IMR-90 (cell line): Measurements from ENCODE around the gene NFASC.

ENCODE experiments used
- BHLHE40 ChIP-seq: fragments of 150-350 bp; IDR thresholded peaks from 2 replicates; pipeline ENCODE4 v1.6.1; 2016; ENCODE audit warnings: mild to moderate bottlenecking, low read depth, low read length
- CEBPB ChIP-seq: IDR thresholded peaks from 2 replicates; pipeline ENCODE4 v1.6.1; 2012; ENCODE audit warnings: low read depth, low read length, improper control_type of control experiment
- CHD1 ChIP-seq: IDR thresholded peaks from 2 replicates; pipeline ENCODE4 v1.6.1; 2012; ENCODE audit warnings: low read depth, low read length, improper control_type of control experiment
- FOS ChIP-seq: fragments of 150-350 bp; IDR thresholded peaks from 2 replicates; pipeline ENCODE4 v1.6.1; 2016; ENCODE audit warnings: low read depth, low read length
- MAZ ChIP-seq: IDR thresholded peaks from 2 replicates; pipeline ENCODE4 v1.6.1; 2012; ENCODE audit warnings: low read depth, mild to moderate bottlenecking, low read length, improper control_type of control experiment, moderate library complexity, borderline replicate concordance
- MXI1 ChIP-seq: IDR thresholded peaks from 2 replicates; pipeline ENCODE4 v1.6.1; 2012; ENCODE audit warnings: low read depth, mild to moderate bottlenecking, low read length, moderate library complexity, borderline replicate concordance
- POLR2A ChIP-seq: IDR thresholded peaks from 2 replicates; pipeline ENCODE4 v1.6.1; 2012; ENCODE audit warnings: mild to moderate bottlenecking, low read depth, low read length
- RAD21 ChIP-seq: IDR thresholded peaks from 2 replicates; pipeline ENCODE4 v1.6.1; 2012; ENCODE audit warnings: low read length, improper control_type of control experiment
- RCOR1 ChIP-seq: IDR thresholded peaks from 2 replicates; pipeline ENCODE4 v1.6.1; 2012; ENCODE audit warnings: mild to moderate bottlenecking, low read length, improper control_type of control experiment; ENCODE audit not compliant: insufficient replicate concordance
- RFX5 ChIP-seq: IDR thresholded peaks from 2 replicates; pipeline ENCODE4 v1.8.0; 2012; ENCODE audit warnings: low read depth, mild to moderate bottlenecking, low read length, moderate library complexity
- SMC3 ChIP-seq: fragments of 150-350 bp; IDR thresholded peaks from 2 replicates; pipeline ENCODE4 v1.6.1; 2016; ENCODE audit warnings: low read depth, mild to moderate bottlenecking, antibody characterized with exemption, low read length, moderate library complexity
- USF2 ChIP-seq: fragments of 150-350 bp; IDR thresholded peaks from 2 replicates; pipeline ENCODE4 v1.6.1; 2017; ENCODE audit warnings: mild to moderate bottlenecking, antibody characterized with exemption, low read length, low read depth
- TF ChIP-seq, protein P1 (sequence below): conservative IDR thresholded peaks from 2 replicates; pipeline ENCODE4 v1.5.1; 2012; ENCODE audit warnings: mild to moderate bottlenecking, low read depth, low read length, improper control_type of control experiment
- TF ChIP-seq, protein P2 (sequence below): fragments of 150-350 bp; IDR thresholded peaks from 2 replicates; pipeline ENCODE4 v1.6.1; 2016; ENCODE audit warnings: low read depth, mild to moderate bottlenecking, low read length, moderate library complexity, borderline replicate concordance

- no peak for TF ChIP-seq POLR2A
- TF ChIP-seq, protein P1, sequence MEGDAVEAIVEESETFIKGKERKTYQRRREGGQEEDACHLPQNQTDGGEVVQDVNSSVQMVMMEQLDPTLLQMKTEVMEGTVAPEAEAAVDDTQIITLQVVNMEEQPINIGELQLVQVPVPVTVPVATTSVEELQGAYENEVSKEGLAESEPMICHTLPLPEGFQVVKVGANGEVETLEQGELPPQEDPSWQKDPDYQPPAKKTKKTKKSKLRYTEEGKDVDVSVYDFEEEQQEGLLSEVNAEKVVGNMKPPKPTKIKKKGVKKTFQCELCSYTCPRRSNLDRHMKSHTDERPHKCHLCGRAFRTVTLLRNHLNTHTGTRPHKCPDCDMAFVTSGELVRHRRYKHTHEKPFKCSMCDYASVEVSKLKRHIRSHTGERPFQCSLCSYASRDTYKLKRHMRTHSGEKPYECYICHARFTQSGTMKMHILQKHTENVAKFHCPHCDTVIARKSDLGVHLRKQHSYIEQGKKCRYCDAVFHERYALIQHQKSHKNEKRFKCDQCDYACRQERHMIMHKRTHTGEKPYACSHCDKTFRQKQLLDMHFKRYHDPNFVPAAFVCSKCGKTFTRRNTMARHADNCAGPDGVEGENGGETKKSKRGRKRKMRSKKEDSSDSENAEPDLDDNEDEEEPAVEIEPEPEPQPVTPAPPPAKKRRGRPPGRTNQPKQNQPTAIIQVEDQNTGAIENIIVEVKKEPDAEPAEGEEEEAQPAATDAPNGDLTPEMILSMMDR = no peak
- no peak for TF ChIP-seq CHD1
- TF ChIP-seq, protein P2, sequence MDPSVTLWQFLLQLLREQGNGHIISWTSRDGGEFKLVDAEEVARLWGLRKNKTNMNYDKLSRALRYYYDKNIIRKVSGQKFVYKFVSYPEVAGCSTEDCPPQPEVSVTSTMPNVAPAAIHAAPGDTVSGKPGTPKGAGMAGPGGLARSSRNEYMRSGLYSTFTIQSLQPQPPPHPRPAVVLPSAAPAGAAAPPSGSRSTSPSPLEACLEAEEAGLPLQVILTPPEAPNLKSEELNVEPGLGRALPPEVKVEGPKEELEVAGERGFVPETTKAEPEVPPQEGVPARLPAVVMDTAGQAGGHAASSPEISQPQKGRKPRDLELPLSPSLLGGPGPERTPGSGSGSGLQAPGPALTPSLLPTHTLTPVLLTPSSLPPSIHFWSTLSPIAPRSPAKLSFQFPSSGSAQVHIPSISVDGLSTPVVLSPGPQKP = no peak
- no peak for TF ChIP-seq MXI1
- TF ChIP-seq USF2 = no peak
- TF ChIP-seq RAD21 = no peak
- no peak for TF ChIP-seq BHLHE40
- no peak for TF ChIP-seq SMC3
- TF ChIP-seq CEBPB = no peak
- TF ChIP-seq FOS = no peak
- TF ChIP-seq RCOR1 = no peak
- no peak for TF ChIP-seq MAZ
- TF ChIP-seq RFX5 = no peak
Observed at GRCh38 chr1:205001162-205001561, 130.5 kb downstream of the NFASC start.
